Measurements from ENCODE around the gene AFG3L2. TPM values are rescaled to one million over a fixed set of nuclear protein-coding genes. Genes with fewer than 3 reads are reported as not detected.
A peak's percentile ranks its signal among the peaks of the same experiment; 100 is the strongest.

AFG3L2 gene
- total and polyA plus RNA-seq, 8 donors = 21.7 to 144 (median 44.0) TPM

DNA sequence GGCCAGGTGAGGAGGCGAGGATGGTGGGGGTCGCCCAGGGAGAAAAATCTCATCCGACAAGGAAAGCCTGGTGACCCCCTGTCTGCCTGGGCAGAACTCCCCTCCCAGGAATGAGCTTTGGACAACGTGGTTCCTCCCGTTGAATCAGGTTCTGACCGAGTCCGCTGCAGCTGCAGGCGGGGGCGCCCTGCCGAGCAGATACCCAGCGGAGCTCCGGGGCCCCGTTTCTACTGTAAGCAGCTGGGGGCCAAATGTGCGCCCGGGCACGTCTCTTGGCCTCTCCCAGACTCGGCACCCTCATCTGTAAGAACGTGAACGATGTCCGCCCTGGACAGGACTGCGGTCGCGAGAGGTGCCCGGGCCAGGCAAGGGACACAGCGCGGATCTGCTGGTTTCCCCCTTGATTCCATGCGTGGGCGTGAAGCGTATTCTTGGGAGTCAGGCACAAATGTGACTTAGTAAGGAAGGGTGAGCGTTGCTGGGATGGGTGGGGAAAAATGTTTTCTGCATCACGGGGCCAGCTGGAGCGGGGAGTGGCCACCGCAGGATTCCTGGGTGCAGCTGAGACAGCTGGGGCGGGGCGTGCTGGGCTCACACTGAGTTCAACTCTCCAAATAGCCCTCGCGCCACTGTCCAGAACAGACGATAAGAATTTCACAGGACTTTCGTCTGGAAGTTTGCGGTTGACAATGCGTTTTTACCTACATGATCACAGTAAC is 89.2 kb downstream of the AFG3L2 start:
- Histone ChIP-seq H3K27me3 (peaks cover 0 to 40% (median 22%) of the 10 kb centered on the region in 3 donors), H3K27ac (peak overlapping the region; percentile 15 to 80 (median 72)), H3K36me3 (no peaks in the 10 kb centered on the region), H3K9me3 (no peaks in the 10 kb centered on the region), H3K4me3 (peak overlapping the region; percentile 40 to 53 (median 48)), H3K4me1 (peaks cover 14 to 23% (median 21%) of the 10 kb centered on the region in 4 donors)
- DNase-seq = peak; percentile 73 to 91
- TF ChIP-seq EP300 (IDR thresholded peaks at IDR 0.05) (peak; percentile 1), POLR2A (IDR thresholded peaks at IDR 0.05) (no peak), POLR2AphosphoS5 (IDR thresholded peaks at IDR 0.05) (peak; percentile 39 to 78 (median 76))
- 1 to 9% (median 2%) methylated on average over 28 to 41 of the region's 41 CpGs for WGBS, 5 donors
- intact Hi-C loops (cut with DNase I; ENCODE audit: low total_unique reads) = no loop called here

DNA sequence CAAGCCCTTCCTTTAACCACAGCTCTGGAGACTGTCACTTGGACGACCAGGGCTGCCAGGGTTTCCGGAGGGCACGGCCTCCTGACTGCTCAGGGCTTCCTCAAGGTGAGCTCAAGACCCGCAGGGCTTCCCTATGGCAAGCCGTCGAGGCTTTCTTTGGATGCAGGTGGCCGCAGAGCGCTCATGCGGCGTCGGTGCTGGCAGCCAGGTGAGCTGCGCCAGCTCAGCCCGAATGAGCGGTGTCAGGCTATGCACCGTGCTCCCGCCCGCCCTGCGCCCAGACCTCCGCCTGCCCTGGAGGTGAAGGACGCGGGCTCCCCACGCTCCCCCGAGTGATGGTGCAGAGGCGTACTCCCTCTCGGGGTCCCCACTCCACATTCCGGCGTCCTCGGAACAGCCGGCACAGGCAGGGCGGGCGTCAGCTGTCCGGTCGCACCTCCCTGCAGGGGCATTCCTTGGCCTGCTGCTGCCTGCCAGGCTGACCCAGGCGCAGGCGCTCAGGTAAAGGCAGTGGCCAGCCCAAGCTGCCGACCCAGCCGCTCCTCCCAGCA is 89.8 kb downstream of the AFG3L2 start:
- peaks cover 0 to 40% (median 22%) of the 10 kb centered on the region in 3 donors for H3K27me3 ChIP-seq

DNA sequence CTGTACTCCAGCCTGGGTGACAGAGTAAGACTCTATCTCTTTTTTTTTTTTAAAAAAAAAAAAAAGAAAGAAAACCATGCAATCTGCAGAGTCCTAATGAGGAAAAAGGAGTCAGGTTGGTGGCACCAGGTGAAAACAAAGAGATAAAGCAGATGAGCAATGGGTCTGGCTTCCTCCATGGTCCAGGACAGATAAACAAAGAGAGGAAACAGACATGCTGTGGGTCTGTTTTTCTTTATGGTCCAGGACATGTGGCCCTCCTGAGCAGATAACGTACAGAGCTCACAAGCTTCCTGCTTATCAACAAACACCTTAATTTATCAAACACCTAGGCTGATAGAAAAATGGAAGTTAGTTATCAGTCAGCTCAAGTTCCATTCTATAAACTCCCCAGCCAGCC is 93.4 kb downstream of the AFG3L2 start:
- Histone ChIP-seq H3K9me3 (no peaks in the 10 kb centered on the region), H3K27ac (no peak overlapping the region), H3K4me1 (peaks cover 11 to 26% (median 21%) of the 10 kb centered on the region in 4 donors), H3K4me3 (no peak overlapping the region), H3K36me3 (no peaks in the 10 kb centered on the region), H3K27me3 (peaks cover 0 to 25% (median 18%) of the 10 kb centered on the region in 3 donors)
- TF ChIP-seq EP300 (IDR thresholded peaks at IDR 0.05) (no peak), POLR2AphosphoS5 (IDR thresholded peaks at IDR 0.05) (no peak), POLR2A (IDR thresholded peaks at IDR 0.05) (no peak)
- TF ChIP-seq, protein P1, sequence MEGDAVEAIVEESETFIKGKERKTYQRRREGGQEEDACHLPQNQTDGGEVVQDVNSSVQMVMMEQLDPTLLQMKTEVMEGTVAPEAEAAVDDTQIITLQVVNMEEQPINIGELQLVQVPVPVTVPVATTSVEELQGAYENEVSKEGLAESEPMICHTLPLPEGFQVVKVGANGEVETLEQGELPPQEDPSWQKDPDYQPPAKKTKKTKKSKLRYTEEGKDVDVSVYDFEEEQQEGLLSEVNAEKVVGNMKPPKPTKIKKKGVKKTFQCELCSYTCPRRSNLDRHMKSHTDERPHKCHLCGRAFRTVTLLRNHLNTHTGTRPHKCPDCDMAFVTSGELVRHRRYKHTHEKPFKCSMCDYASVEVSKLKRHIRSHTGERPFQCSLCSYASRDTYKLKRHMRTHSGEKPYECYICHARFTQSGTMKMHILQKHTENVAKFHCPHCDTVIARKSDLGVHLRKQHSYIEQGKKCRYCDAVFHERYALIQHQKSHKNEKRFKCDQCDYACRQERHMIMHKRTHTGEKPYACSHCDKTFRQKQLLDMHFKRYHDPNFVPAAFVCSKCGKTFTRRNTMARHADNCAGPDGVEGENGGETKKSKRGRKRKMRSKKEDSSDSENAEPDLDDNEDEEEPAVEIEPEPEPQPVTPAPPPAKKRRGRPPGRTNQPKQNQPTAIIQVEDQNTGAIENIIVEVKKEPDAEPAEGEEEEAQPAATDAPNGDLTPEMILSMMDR (IDR thresholded peaks at IDR 0.05) = no peak
- WGBS, 5 donors = 22 to 57% (median 44%) methylated on average over 1 of the region's 1 CpG
- intact Hi-C loops (cut with DNase I; ENCODE audit: low total_unique reads) = no loop called here
- no peak for DNase-seq

More for the DNA sequence above, 89.8 kb downstream of the AFG3L2 start:
- intact Hi-C loops (cut with DNase I; ENCODE audit: low total_unique reads) = no loop called here
- TF ChIP-seq EP300 (IDR thresholded peaks at IDR 0.05) = no peak
- no peak for TF ChIP-seq POLR2A (IDR thresholded peaks at IDR 0.05)
- TF ChIP-seq POLR2AphosphoS5 (IDR thresholded peaks at IDR 0.05) = no peak
- TF ChIP-seq, protein P1 (IDR thresholded peaks at IDR 0.05) = no peak
- Histone ChIP-seq H3K4me1 (peaks cover 14 to 23% (median 21%) of the 10 kb centered on the region in 4 donors), H3K4me3 (peak overlapping the region; percentile 40 to 53 (median 48)), H3K36me3 (no peaks in the 10 kb centered on the region), H3K9me3 (no peaks in the 10 kb centered on the region), H3K27ac (peak overlapping the region in 4 of 5 donors; percentile 66 to 80 (median 74))
- 13 to 29% (median 21%) methylated on average over 17 to 37 of the region's 37 CpGs for WGBS, 5 donors
- peak in 1 of 2 donors; percentile 65 for DNase-seq

DNA sequence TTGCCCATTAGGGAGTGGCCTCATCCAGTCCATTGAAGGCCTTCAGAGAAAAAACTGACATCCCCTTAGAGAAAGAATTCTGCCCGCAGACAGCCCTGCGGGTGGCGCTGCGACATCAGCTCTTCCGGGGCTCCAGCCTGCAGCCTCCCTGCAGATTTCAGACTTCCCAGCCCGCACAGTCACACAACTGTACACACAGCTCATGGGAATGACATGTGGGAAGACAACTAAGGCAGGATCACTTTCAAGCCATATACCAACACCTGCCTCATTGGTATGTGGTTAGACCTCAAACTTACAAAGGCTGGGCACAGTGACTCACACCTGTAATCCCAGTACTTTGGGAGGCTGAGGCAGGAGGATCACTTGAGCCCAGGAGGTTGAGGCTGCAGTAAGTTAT is 93.8 kb downstream of the AFG3L2 start:
- no peak for DNase-seq
- Histone ChIP-seq H3K36me3 (no peaks in the 10 kb centered on the region), H3K27ac (peak overlapping the region in 1 of 5 donors; percentile 96), H3K27me3 (peaks cover 0 to 21% (median 14%) of the 10 kb centered on the region in 3 donors), H3K4me1 (peaks cover 8 to 26% (median 20%) of the 10 kb centered on the region in 4 donors), H3K4me3 (no peak overlapping the region), H3K9me3 (no peaks in the 10 kb centered on the region)
- 49 to 79% (median 68%) methylated on average over 5 to 6 of the region's 6 CpGs for WGBS, 5 donors
- TF ChIP-seq EP300 (IDR thresholded peaks at IDR 0.05) = no peak
- TF ChIP-seq POLR2AphosphoS5 (IDR thresholded peaks at IDR 0.05) = no peak
- TF ChIP-seq, protein P1 (IDR thresholded peaks at IDR 0.05) = no peak
- no peak for TF ChIP-seq POLR2A (IDR thresholded peaks at IDR 0.05)
- intact Hi-C loops (cut with DNase I; ENCODE audit: low total_unique reads) = no loop called here
